ENCODE measurements around the gene TREM2. TPM values are rescaled to one million over a fixed set of nuclear protein-coding genes. Genes with fewer than 3 reads are reported as not detected.
A peak's percentile ranks its signal among the peaks of the same experiment; 100 is the strongest.
"Not testable (repeated sequence)": the region's sequence is repeated elsewhere in the genome, so short reads cannot be mapped to it uniquely, and the experiment has no call there.

Gene TREM2
- total RNA-seq, 2 donors from 2014 or later, result not detected

GRCh38 chr6:41190791-41191190, 27.9 kb upstream of the TREM2 start:
- H3K4me3 Mint-ChIP-seq, result no peak overlapping the region
- peaks cover 4% of the 10 kb centered on the region for H3K9me3 Mint-ChIP-seq
- peaks cover 5% of the 10 kb centered on the region for H3K36me3 Mint-ChIP-seq (ENCODE audit: low read depth)
- H3K4me1 Mint-ChIP-seq, result peaks cover 11% of the 10 kb centered on the region
- H3K27ac Mint-ChIP-seq, result no peak overlapping the region
- H3K27me3 Mint-ChIP-seq, result no peaks in the 10 kb centered on the region
- no peak for ATAC-seq (replicated peaks)

- H3K4me1 Mint-ChIP-seq, result peaks cover 11% of the 10 kb centered on the region
- peaks cover 4% of the 10 kb centered on the region for H3K9me3 Mint-ChIP-seq
- H3K36me3 Mint-ChIP-seq (ENCODE audit: low read depth), result no peaks in the 10 kb centered on the region
- ATAC-seq (replicated peaks), result no peak
- H3K27ac Mint-ChIP-seq, result no peak overlapping the region
- no peaks in the 10 kb centered on the region for H3K27me3 Mint-ChIP-seq
- H3K4me3 Mint-ChIP-seq, result no peak overlapping the region
Observed at GRCh38 chr6:41189967-41190366, 27.1 kb upstream of the TREM2 start.

- H3K27ac Mint-ChIP-seq; H3K4me3 Mint-ChIP-seq; H3K27me3 Mint-ChIP-seq; H3K36me3 Mint-ChIP-seq (ENCODE audit: low read depth); H3K9me3 Mint-ChIP-seq; ATAC-seq (replicated peaks): not testable (repeated sequence)
- peaks cover 11% of the 10 kb centered on the region for H3K4me1 Mint-ChIP-seq
Observed at GRCh38 chr6:41189046-41189445, 26.1 kb upstream of the TREM2 start.

GRCh38 chr6:41187924-41188886, 25.3 kb upstream of the TREM2 start:
- H3K27me3 Mint-ChIP-seq, result no peaks in the 10 kb centered on the region
- H3K4me3 Mint-ChIP-seq, result no peak overlapping the region

GRCh38 chr6:41186031-41186562, 23.2 kb upstream of the TREM2 start:
- Mint-ChIP-seq H3K9me3 (peaks cover 4% of the 10 kb centered on the region), H3K27me3 (no peaks in the 10 kb centered on the region), H3K4me1 (peaks cover 10% of the 10 kb centered on the region), H3K4me3 (no peak overlapping the region), H3K36me3 (ENCODE audit: low read depth) (no peaks in the 10 kb centered on the region), H3K27ac (peak overlapping the region; percentile 13)
- no peak for ATAC-seq (replicated peaks)

More at GRCh38 chr6:41187924-41188886, 25.3 kb upstream of the TREM2 start:
- no peak overlapping the region for H3K27ac Mint-ChIP-seq
- ATAC-seq (replicated peaks), result no peak
- H3K4me1 Mint-ChIP-seq, result peaks cover 6% of the 10 kb centered on the region
- peaks cover 4% of the 10 kb centered on the region for H3K9me3 Mint-ChIP-seq
- H3K36me3 Mint-ChIP-seq (ENCODE audit: low read depth), result no peaks in the 10 kb centered on the region

GRCh38 chr6:41184761-41185160, 21.8 kb upstream of the TREM2 start:
- ATAC-seq (replicated peaks), result no peak
- Mint-ChIP-seq H3K9me3 (peaks cover 4% of the 10 kb centered on the region), H3K27me3 (no peaks in the 10 kb centered on the region), H3K4me1 (peaks cover 10% of the 10 kb centered on the region), H3K36me3 (ENCODE audit: low read depth) (no peaks in the 10 kb centered on the region), H3K4me3 (no peak overlapping the region), H3K27ac (no peak overlapping the region)

GRCh38 chr6:41182069-41183034, 19.4 kb upstream of the TREM2 start:
- Mint-ChIP-seq H3K9me3 (no peaks in the 10 kb centered on the region), H3K36me3 (ENCODE audit: low read depth) (no peaks in the 10 kb centered on the region), H3K27me3 (peaks cover 5% of the 10 kb centered on the region), H3K27ac (peak overlapping the region; percentile 27), H3K4me1 (peaks cover 6% of the 10 kb centered on the region), H3K4me3 (no peak overlapping the region)
- ATAC-seq (replicated peaks), result peak; percentile 88

GRCh38 chr6:41181566-41181965, 18.6 kb upstream of the TREM2 start:
- H3K4me3 Mint-ChIP-seq, result no peak overlapping the region
- peak overlapping the region; percentile 27 for H3K27ac Mint-ChIP-seq
- peaks cover 9% of the 10 kb centered on the region for H3K27me3 Mint-ChIP-seq
- no peak for ATAC-seq (replicated peaks)
- no peaks in the 10 kb centered on the region for H3K9me3 Mint-ChIP-seq
- peaks cover 6% of the 10 kb centered on the region for H3K4me1 Mint-ChIP-seq
- no peaks in the 10 kb centered on the region for H3K36me3 Mint-ChIP-seq (ENCODE audit: low read depth)

GRCh38 chr6:41179163-41179562, 16.2 kb upstream of the TREM2 start:
- no peak for ATAC-seq (replicated peaks)
- Mint-ChIP-seq H3K36me3 (ENCODE audit: low read depth) (no peaks in the 10 kb centered on the region), H3K4me1 (peaks cover 6% of the 10 kb centered on the region), H3K27ac (no peak overlapping the region), H3K4me3 (no peak overlapping the region), H3K9me3 (no peaks in the 10 kb centered on the region), H3K27me3 (peaks cover 16% of the 10 kb centered on the region)

GRCh38 chr6:41177695-41178094, 14.8 kb upstream of the TREM2 start:
- no peaks in the 10 kb centered on the region for H3K9me3 Mint-ChIP-seq
- H3K27me3 Mint-ChIP-seq, result peaks cover 16% of the 10 kb centered on the region
- H3K4me1 Mint-ChIP-seq, result peaks cover 6% of the 10 kb centered on the region
- H3K4me3 Mint-ChIP-seq, result no peak overlapping the region
- H3K27ac Mint-ChIP-seq, result no peak overlapping the region
- no peaks in the 10 kb centered on the region for H3K36me3 Mint-ChIP-seq (ENCODE audit: low read depth)
- ATAC-seq (replicated peaks), result no peak

- Mint-ChIP-seq H3K4me1 (peaks cover 6% of the 10 kb centered on the region), H3K27ac (no peak overlapping the region), H3K27me3 (peaks cover 16% of the 10 kb centered on the region), H3K9me3 (no peaks in the 10 kb centered on the region), H3K36me3 (ENCODE audit: low read depth) (no peaks in the 10 kb centered on the region), H3K4me3 (no peak overlapping the region)
- no peak for ATAC-seq (replicated peaks)
Observed at GRCh38 chr6:41177287-41177686, 14.4 kb upstream of the TREM2 start.

- Mint-ChIP-seq H3K4me1 (no peaks in the 10 kb centered on the region), H3K27me3 (peaks cover 16% of the 10 kb centered on the region), H3K4me3 (no peak overlapping the region), H3K36me3 (ENCODE audit: low read depth) (no peaks in the 10 kb centered on the region), H3K9me3 (no peaks in the 10 kb centered on the region), H3K27ac (no peak overlapping the region)
- ATAC-seq (replicated peaks), result no peak
Observed at GRCh38 chr6:41176189-41176588, 13.3 kb upstream of the TREM2 start.

- no peak for ATAC-seq (replicated peaks)
- no peaks in the 10 kb centered on the region for H3K9me3 Mint-ChIP-seq
- no peaks in the 10 kb centered on the region for H3K4me1 Mint-ChIP-seq
- peaks cover 16% of the 10 kb centered on the region for H3K27me3 Mint-ChIP-seq
- H3K4me3 Mint-ChIP-seq, result no peak overlapping the region
- H3K27ac Mint-ChIP-seq, result no peak overlapping the region
- H3K36me3 Mint-ChIP-seq (ENCODE audit: low read depth), result no peaks in the 10 kb centered on the region
Observed at GRCh38 chr6:41175084-41175483, 12.2 kb upstream of the TREM2 start.

- Mint-ChIP-seq H3K4me3 (no peak overlapping the region), H3K27ac (no peak overlapping the region), H3K36me3 (ENCODE audit: low read depth) (no peaks in the 10 kb centered on the region), H3K9me3 (no peaks in the 10 kb centered on the region), H3K27me3 (peaks cover 16% of the 10 kb centered on the region), H3K4me1 (no peaks in the 10 kb centered on the region)
- no peak for ATAC-seq (replicated peaks)
Observed at GRCh38 chr6:41174610-41175009, 11.7 kb upstream of the TREM2 start.
